ENCODE measurements around the gene PPP1R17.

PPP1R17 gene

DNA sequence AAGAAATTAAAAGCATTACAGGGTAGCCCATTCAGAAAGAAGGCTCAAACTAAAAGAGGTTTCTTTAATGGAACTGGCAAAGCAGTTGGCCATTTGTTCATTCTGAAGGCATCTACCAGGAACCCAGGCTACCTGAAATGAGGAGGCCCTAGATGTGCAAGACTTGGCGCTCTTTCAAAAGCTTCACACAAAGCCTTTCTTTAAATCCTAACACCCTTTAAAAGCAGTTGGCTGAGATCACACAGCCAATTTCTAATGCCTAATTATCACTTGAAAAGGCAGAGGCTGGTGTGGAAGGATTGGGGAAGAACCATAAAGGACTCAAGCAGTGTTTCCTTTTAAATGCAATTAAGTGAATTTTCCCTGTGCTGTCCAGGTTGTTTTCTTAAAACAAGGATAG is 23.2 kb downstream of the PPP1R17 start:
- Histone ChIP-seq H3K27ac (ENCODE audit: low read depth, low read length) (no peak overlapping the region), H3K9ac (ENCODE audit: low read length) (no peak overlapping the region), H3K36me3 (ENCODE audit: control insufficient read depth, insufficient read depth, low read length) (no peaks in the 10 kb centered on the region), H3K27me3 (ENCODE audit: control insufficient read depth, insufficient read depth, low read length) (peaks cover 2% of the 10 kb centered on the region), H3K4me3 (ENCODE audit: low read length) (no peak overlapping the region), H3K4me1 (ENCODE audit: control insufficient read depth, insufficient read depth, low read length) (no peaks in the 10 kb centered on the region)

DNA sequence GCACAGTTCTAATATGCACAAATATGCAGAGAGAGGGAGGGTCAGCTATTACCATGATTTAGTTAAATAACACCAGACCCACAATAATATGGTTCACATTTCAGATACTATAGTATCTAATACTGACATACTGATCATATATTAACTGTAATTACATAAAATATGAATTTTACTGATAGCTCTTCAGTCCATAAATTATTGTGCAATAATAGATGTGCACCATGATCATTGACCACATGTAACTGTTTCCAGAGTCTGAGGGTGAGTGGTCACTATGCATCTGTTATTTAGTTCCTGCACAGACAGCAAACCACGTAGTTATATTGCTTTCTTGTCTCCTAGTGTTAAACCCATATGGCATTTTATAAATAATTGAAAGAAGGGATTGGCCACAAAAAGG is 29.3 kb downstream of the PPP1R17 start:
- H3K4me1 ChIP-seq (ENCODE audit: control insufficient read depth, insufficient read depth, low read length) = no peaks in the 10 kb centered on the region
- H3K27me3 ChIP-seq (ENCODE audit: control insufficient read depth, insufficient read depth, low read length) = no peaks in the 10 kb centered on the region
- no peak overlapping the region for H3K27ac ChIP-seq (ENCODE audit: low read depth, low read length)
- H3K9ac ChIP-seq (ENCODE audit: low read length) = no peak overlapping the region
- H3K4me3 ChIP-seq (ENCODE audit: low read length) = no peak overlapping the region
- H3K36me3 ChIP-seq (ENCODE audit: control insufficient read depth, insufficient read depth, low read length) = no peaks in the 10 kb centered on the region

DNA sequence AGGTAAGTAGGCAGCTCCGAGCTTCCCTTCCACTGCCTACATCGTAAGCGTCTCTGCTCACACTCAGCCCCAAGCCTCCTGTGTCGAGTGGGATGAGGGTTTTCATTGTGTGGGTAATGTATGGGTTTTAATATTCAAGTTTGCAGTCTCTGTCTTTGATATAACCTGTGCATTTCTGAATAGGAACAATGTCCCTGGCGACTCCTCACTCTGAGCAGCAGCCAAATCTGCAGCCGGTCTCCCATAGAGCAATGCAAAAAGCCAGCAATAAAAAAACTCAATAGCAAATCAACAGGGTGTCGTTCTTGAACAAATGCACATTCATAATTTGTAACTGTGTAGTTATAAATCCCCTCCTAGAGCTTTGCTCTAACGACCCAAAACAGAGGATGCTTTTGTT is 33.4 kb downstream of the PPP1R17 start:
- Histone ChIP-seq H3K9ac (ENCODE audit: low read length) (no peak overlapping the region), H3K4me3 (ENCODE audit: low read length) (no peak overlapping the region), H3K27ac (ENCODE audit: low read depth, low read length) (no peak overlapping the region), H3K4me1 (ENCODE audit: control insufficient read depth, insufficient read depth, low read length) (no peaks in the 10 kb centered on the region), H3K27me3 (ENCODE audit: control insufficient read depth, insufficient read depth, low read length) (no peaks in the 10 kb centered on the region), H3K36me3 (ENCODE audit: control insufficient read depth, insufficient read depth, low read length) (no peaks in the 10 kb centered on the region)

DNA sequence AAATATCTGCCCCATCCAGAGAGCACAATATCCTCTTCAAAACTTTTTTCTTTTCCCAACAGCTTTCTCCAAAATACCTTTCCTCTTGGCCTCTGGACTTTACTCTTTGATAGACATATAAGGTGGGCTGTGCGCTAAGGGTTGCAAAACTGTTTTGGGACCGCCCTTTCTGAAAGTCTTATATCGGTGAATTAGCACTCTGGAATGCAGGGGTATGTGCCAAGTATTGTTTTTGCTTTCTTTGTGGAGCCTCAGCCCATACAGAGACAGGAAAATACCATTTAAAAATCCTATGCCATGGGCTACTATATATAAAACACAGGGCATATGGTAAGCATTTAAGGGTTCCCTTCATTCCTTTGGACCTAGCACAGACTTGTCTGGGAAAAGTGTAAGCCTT is 37.7 kb downstream of the PPP1R17 start:
- Histone ChIP-seq H3K4me1 (ENCODE audit: control insufficient read depth, insufficient read depth, low read length) (no peaks in the 10 kb centered on the region), H3K4me3 (ENCODE audit: low read length) (no peak overlapping the region), H3K36me3 (ENCODE audit: control insufficient read depth, insufficient read depth, low read length) (no peaks in the 10 kb centered on the region), H3K27ac (ENCODE audit: low read depth, low read length) (no peak overlapping the region), H3K27me3 (ENCODE audit: control insufficient read depth, insufficient read depth, low read length) (no peaks in the 10 kb centered on the region), H3K9ac (ENCODE audit: low read length) (no peak overlapping the region)

DNA sequence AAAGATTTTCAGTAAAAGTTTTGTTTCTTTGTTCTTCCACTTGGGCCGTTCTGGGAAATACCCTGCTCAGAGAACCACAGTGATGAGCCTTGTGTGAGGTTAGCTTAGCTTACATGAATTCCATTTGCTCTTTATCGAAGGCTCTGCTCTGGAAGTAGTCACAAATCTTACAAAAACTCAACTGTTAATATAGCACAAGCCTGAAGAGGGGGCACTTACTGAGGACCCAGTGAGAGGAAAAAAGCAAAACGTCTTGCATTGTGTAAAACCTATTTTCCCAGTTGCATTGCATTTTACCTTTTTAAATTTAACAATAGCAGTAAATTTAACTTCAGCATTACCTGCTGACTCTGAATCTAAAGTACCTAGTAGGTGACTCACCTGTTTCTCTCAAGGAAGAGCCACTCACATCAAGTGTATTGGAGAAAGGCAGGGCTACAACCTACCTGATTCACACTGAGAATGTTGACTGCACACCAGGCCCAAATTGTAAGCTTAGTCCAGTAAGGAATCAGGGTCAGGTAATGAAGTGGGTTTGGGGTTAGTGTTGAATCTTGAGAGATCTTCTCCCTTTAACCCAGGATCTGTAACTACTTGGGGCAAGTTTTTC is 42.3 kb downstream of the PPP1R17 start:
- H3K9ac ChIP-seq (ENCODE audit: low read length) = no peak overlapping the region

DNA sequence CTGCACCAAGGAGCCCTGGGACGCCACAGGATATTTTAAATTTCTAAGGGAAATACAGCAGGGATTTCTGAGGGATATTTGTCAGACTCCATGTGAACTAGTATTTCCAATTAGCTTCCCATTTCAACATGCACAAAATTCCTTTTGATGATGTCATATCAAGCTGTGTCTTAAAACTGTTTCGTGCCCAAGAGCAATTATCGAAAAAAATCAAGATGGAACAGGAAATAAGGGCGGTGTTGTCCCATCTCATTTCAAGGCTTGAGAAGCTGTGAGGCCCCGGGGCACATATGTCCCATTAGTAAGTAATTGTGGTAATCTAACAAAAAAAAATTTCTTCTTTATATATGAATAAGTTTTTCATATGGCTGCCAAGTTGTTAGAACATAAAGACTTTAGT is 47.4 kb downstream of the PPP1R17 start:
- Histone ChIP-seq H3K27ac (ENCODE audit: low read depth, low read length) (no peak overlapping the region), H3K36me3 (ENCODE audit: control insufficient read depth, insufficient read depth, low read length) (no peaks in the 10 kb centered on the region), H3K4me3 (ENCODE audit: low read length) (no peak overlapping the region), H3K4me1 (ENCODE audit: control insufficient read depth, insufficient read depth, low read length) (no peaks in the 10 kb centered on the region), H3K9ac (ENCODE audit: low read length) (no peak overlapping the region), H3K27me3 (ENCODE audit: control insufficient read depth, insufficient read depth, low read length) (no peaks in the 10 kb centered on the region)

More for the DNA sequence above, 42.3 kb downstream of the PPP1R17 start:
- Histone ChIP-seq H3K4me1 (ENCODE audit: control insufficient read depth, insufficient read depth, low read length) (no peaks in the 10 kb centered on the region), H3K4me3 (ENCODE audit: low read length) (no peak overlapping the region), H3K27me3 (ENCODE audit: control insufficient read depth, insufficient read depth, low read length) (no peaks in the 10 kb centered on the region), H3K27ac (ENCODE audit: low read depth, low read length) (no peak overlapping the region), H3K36me3 (ENCODE audit: control insufficient read depth, insufficient read depth, low read length) (no peaks in the 10 kb centered on the region)

DNA sequence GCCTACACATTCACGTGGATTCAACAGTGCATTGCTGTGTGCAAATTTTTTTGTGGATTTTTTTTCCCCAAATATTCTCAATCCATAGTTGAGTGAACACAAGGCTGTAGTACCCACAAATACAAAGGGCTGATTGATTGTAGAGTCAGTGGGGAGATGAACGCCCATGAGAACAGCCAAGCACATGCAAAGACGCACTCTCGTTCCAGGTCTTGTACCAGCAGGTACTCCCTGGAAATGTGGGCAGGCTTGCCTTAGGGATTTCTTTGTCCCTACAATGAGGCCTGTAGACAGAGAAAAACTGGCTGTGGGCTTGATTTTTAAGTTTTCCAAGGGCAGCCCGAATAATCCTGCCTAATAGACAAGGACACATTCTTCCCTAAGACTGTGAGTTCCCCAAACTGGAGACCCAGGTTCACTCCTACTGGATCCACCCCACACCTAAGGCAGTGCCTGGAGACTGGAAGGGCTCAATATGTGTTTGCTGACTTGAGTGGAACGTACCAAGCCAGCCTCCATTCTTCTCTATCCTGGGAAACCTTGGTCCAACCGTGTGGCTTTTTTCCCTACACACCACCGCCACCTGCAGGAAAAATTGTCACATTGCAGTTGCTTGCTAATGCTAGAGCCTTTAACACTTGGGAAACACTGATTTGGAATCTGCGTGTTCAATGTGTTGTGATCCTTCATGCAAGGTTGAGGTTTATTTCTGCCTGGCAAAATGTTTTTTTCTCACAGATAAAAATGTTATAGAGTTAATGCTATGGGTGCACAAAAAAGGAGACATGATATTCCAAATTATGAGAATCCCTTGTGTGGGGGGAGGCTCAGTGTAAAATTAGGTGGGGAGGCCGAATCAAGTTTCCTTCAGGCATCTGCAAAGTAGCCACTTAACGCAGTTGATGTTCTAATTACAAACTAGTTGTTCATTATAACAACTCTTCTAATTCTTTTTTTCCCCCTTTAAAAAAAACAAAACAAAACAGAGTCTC is 49.3 kb downstream of the PPP1R17 start:
- Histone ChIP-seq H3K36me3 (ENCODE audit: control insufficient read depth, insufficient read depth, low read length) (no peaks in the 10 kb centered on the region), H3K4me1 (ENCODE audit: control insufficient read depth, insufficient read depth, low read length) (no peaks in the 10 kb centered on the region), H3K27ac (ENCODE audit: low read depth, low read length) (no peak overlapping the region), H3K4me3 (ENCODE audit: low read length) (no peak overlapping the region), H3K9ac (ENCODE audit: low read length) (no peak overlapping the region), H3K27me3 (ENCODE audit: control insufficient read depth, insufficient read depth, low read length) (no peaks in the 10 kb centered on the region)

DNA sequence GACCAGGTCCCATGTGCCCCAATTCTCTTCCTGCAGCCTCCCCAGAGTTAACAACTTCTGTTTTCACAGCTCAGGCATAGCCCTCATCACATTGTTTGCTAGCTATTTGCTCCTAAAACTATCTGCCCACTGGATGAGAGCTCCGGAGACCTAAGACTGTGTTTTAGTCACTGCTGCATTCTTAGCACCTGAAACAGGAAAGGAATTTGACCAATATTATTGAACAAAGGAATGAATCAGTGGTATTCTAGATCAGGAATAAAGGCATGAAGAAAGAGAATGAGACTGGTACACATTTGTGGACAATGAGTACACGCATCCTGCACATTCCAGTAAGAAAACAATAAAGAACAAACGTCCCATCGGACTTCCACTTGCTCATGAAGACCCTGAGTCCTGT is 54.8 kb downstream of the PPP1R17 start:
- Histone ChIP-seq H3K27me3 (ENCODE audit: control insufficient read depth, insufficient read depth, low read length) (no peaks in the 10 kb centered on the region), H3K4me3 (ENCODE audit: low read length) (no peak overlapping the region), H3K4me1 (ENCODE audit: control insufficient read depth, insufficient read depth, low read length) (no peaks in the 10 kb centered on the region), H3K27ac (ENCODE audit: low read depth, low read length) (no peak overlapping the region), H3K9ac (ENCODE audit: low read length) (no peak overlapping the region), H3K36me3 (ENCODE audit: control insufficient read depth, insufficient read depth, low read length) (no peaks in the 10 kb centered on the region)

DNA sequence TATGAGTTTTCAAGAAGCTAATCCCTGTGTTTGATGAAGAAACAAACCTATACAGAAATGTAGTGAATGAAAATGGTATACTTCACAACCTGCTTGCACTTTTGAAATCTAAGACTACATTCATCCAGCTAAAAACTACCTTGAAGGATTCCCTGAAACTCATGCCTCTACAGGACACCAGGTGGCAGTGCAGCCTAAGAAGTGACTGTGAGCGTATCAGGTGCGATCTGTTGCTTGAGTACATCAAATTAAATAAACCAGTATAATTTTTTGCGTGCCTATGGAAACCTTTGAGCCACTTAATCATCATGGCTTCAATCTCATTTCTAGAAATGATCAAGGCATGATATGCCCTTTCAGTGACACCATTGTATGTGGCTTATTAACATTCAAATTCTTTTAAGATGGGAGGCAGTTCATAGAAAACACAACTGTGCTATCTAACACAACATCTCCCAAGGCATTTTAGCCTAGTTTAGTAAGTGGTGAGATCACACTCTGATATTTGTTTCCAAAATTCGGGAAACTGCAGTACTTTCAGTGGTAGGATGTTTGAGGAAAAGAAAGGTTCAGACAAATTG is 57.4 kb downstream of the PPP1R17 start:
- no peak overlapping the region for H3K9ac ChIP-seq (ENCODE audit: low read length)
- H3K4me3 ChIP-seq (ENCODE audit: low read length) = no peak overlapping the region
- no peaks in the 10 kb centered on the region for H3K27me3 ChIP-seq (ENCODE audit: control insufficient read depth, insufficient read depth, low read length)
- H3K4me1 ChIP-seq (ENCODE audit: control insufficient read depth, insufficient read depth, low read length) = no peaks in the 10 kb centered on the region
- no peaks in the 10 kb centered on the region for H3K36me3 ChIP-seq (ENCODE audit: control insufficient read depth, insufficient read depth, low read length)
- no peak overlapping the region for H3K27ac ChIP-seq (ENCODE audit: low read depth, low read length)

DNA sequence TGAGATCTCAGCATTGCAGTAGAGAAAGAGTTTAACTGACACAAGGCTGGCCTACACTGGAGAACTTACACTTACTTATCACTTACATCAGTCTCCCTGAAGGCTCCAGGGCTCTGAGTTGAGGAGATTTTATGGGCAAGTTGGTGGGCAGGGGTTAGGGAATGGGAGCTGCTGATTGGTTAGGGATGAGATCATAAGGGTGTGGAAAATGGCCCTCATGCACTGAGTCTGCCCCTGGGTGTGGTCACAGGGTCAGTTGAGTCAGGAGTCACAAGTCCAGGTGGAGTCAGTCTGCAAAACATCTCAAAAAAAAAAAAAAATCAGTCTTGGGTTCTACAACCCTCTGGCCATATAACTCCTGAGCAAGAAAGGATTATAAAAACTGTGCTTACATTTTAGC is 60.5 kb downstream of the PPP1R17 start:
- Histone ChIP-seq H3K4me3 (ENCODE audit: low read length) (no peak overlapping the region), H3K36me3 (ENCODE audit: control insufficient read depth, insufficient read depth, low read length) (no peaks in the 10 kb centered on the region), H3K27me3 (ENCODE audit: control insufficient read depth, insufficient read depth, low read length) (no peaks in the 10 kb centered on the region), H3K9ac (ENCODE audit: low read length) (no peak overlapping the region), H3K4me1 (ENCODE audit: control insufficient read depth, insufficient read depth, low read length) (no peaks in the 10 kb centered on the region), H3K27ac (ENCODE audit: low read depth, low read length) (no peak overlapping the region)

DNA sequence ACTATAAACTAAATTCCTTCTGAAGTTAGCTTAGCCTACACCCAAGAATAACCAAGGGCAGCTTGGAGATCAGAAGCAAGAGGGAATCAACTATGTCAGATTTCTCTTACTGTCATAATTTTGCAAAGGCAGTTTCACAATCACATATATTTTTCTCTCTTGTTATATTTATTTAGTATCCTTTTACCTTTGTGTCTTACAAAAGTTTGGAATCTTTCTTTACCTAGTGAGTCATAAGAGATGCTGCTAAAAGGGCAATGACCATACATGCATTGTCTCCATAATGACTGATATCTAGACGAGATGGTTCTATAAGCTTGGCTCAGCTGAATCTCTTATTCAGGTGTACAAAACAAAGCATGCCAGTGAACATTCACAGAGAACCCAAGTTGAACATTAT is 61.1 kb downstream of the PPP1R17 start:
- H3K27ac ChIP-seq (ENCODE audit: low read depth, low read length) = no peak overlapping the region
- no peaks in the 10 kb centered on the region for H3K27me3 ChIP-seq (ENCODE audit: control insufficient read depth, insufficient read depth, low read length)
- no peak overlapping the region for H3K4me3 ChIP-seq (ENCODE audit: low read length)
- H3K9ac ChIP-seq (ENCODE audit: low read length) = no peak overlapping the region
- H3K4me1 ChIP-seq (ENCODE audit: control insufficient read depth, insufficient read depth, low read length) = no peaks in the 10 kb centered on the region
- H3K36me3 ChIP-seq (ENCODE audit: control insufficient read depth, insufficient read depth, low read length) = no peaks in the 10 kb centered on the region

DNA sequence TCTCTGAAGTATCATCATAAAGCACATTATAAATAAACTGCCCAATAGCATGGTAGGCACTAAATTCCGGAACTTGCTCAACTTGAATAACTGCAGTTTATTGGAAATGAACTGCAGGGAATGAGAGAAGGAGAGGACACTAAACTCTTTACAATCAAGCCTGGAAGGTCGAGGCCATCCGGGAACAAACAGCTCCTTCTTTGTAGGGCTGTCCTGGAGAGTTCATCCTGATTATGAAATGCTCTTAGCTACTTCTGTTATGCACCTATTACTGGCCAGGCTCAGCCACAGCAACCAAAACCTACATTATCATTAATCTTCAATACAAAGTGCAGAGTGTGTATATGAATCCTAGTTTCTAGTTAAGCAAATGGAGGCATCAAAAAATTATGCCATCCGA is 64.7 kb downstream of the PPP1R17 start:
- Histone ChIP-seq H3K27me3 (ENCODE audit: control insufficient read depth, insufficient read depth, low read length) (no peaks in the 10 kb centered on the region), H3K4me1 (ENCODE audit: control insufficient read depth, insufficient read depth, low read length) (no peaks in the 10 kb centered on the region), H3K27ac (ENCODE audit: low read depth, low read length) (no peak overlapping the region), H3K9ac (ENCODE audit: low read length) (no peak overlapping the region), H3K4me3 (ENCODE audit: low read length) (no peak overlapping the region), H3K36me3 (ENCODE audit: control insufficient read depth, insufficient read depth, low read length) (no peaks in the 10 kb centered on the region)
